Right atrium auricular region (tissue), 2 donors: Measurements from ENCODE around the gene EWSR1. TPM values are rescaled to one million over a fixed set of nuclear protein-coding genes. Genes with fewer than 3 reads are reported as not detected.

Experiments
- DNase-seq: peaks from one replicate; pipeline ENCODE4 v3.0.0-alpha.2; 2019; ENCODE audit warnings: low spot score
- H3K27ac ChIP-seq, 2 donors: fragments of 200-600 bp; sonication (generic); 1 replicate in 1 of 2; 2 replicates in 1 of 2; pipeline ENCODE4 v1.5.1; 2016 to 2019
- H3K27me3 ChIP-seq, 2 donors: fragments of 200-600 bp; sonication (generic); one replicate each; pipeline versions ENCODE4 v1.5.1 to v1.6.0; 2017 to 2019
- H3K36me3 ChIP-seq: fragments of 200-600 bp; sonication (generic); one replicate; pipeline ENCODE4 v1.5.1; 2016
- H3K4me1 ChIP-seq, 2 donors: fragments of 200-600 bp; sonication (generic); one replicate each; pipeline versions ENCODE4 v1.5.1 to v1.6.0; 2017 to 2019
- H3K4me3 ChIP-seq, 2 donors: fragments of 200-600 bp; sonication (generic); 1 replicate in 1 of 2; 2 replicates in 1 of 2; pipeline ENCODE4 v1.5.1; 2017 to 2019; ENCODE audit warnings: mild to moderate bottlenecking in 1 of 2, moderate library complexity in 1 of 2
- H3K9me3 ChIP-seq, 2 donors: fragments of 200-600 bp; sonication (generic); one replicate each; pipeline ENCODE4 v1.5.1; 2019
- CTCF ChIP-seq, 2 donors: fragments of 200-600 bp; sonication (generic); IDR thresholded peaks; one replicate each; pipeline ENCODE4 v1.5.1; 2019; ENCODE audit warnings: antibody characterized with exemption in 2 of 2
- microRNA-seq, 2 donors: library from miRNA; unstranded; fragments of <30 nt; microRNA quantifications; one replicate each; pipeline ENCODE4, GENCODE V29; 2016 to 2017; ENCODE audit warnings: borderline number of aligned reads in 2 of 2, borderline replicate concordance in 1 of 2
- total RNA-seq, 2 donors: library from RNA; depleted of rRNA; stranded (reverse); fragments of >200 nt; gene quantifications; one replicate each; pipeline ENCODE4 v1.1.0, GENCODE V29; 2016

The EWSR1 gene
- total RNA-seq, 2 donors from 2014 or later: 153 to 179 TPM

- no peaks in the 10 kb centered on the region for H3K27me3 ChIP-seq
- peaks cover 76% of the 10 kb centered on the region for H3K36me3 ChIP-seq
- no peak for TF ChIP-seq CTCF (IDR thresholded peaks at IDR 0.05)
- no peak overlapping the region for H3K4me3 ChIP-seq
- peaks cover 0 to 7% of the 10 kb centered on the region in 2 donors for H3K4me1 ChIP-seq
- H3K27ac ChIP-seq: no peak overlapping the region
- no peaks in the 10 kb centered on the region for H3K9me3 ChIP-seq
- DNase-seq: no peak
Observed at GRCh38 chr22:29348956-29349355, 80.9 kb downstream of the EWSR1 start.

Small RNA genes lying within 50 kb of the gene (microRNA-seq; reads per million reads assigned to microRNA genes)
- 7.8 to 24.8 reads per million in 2 donors for gene MIR3653

Other genes with a start within 250 kb of the EWSR1 start
- gene C22orf31, start 206.4 kb upstream of the EWSR1 start, total RNA-seq: not detected
- 10 to 100 TPM; 39.7 to 44.7 TPM for gene KREMEN1, start 195.2 kb upstream of the EWSR1 start, total RNA-seq
- under 1 TPM; 0.33 to 0.51 TPM for gene EMID1, start 62.4 kb upstream of the EWSR1 start, total RNA-seq
- gene RHBDD3, start 287 bp upstream of the EWSR1 start, total RNA-seq: 10 to 100 TPM; 16.5 to 23.4 TPM
- 10 to 100 TPM; 19.4 to 28.0 TPM for gene GAS2L1, start 38.4 kb downstream of the EWSR1 start, total RNA-seq
- 1 to 10 TPM; 1.1 to 1.8 TPM for gene RASL10A, start 47.4 kb downstream of the EWSR1 start, total RNA-seq
- 10 to 100 TPM; 31.4 to 46.2 TPM for gene AP1B1, start 120.3 kb downstream of the EWSR1 start, total RNA-seq
- not detected for gene RFPL1, start 170.3 kb downstream of the EWSR1 start, total RNA-seq
- gene NEFH, start 211.9 kb downstream of the EWSR1 start, total RNA-seq: under 1 TPM; 0.22 to 0.28 TPM